ENCODE data around the gene NIT1.

The NIT1 gene

DNA sequence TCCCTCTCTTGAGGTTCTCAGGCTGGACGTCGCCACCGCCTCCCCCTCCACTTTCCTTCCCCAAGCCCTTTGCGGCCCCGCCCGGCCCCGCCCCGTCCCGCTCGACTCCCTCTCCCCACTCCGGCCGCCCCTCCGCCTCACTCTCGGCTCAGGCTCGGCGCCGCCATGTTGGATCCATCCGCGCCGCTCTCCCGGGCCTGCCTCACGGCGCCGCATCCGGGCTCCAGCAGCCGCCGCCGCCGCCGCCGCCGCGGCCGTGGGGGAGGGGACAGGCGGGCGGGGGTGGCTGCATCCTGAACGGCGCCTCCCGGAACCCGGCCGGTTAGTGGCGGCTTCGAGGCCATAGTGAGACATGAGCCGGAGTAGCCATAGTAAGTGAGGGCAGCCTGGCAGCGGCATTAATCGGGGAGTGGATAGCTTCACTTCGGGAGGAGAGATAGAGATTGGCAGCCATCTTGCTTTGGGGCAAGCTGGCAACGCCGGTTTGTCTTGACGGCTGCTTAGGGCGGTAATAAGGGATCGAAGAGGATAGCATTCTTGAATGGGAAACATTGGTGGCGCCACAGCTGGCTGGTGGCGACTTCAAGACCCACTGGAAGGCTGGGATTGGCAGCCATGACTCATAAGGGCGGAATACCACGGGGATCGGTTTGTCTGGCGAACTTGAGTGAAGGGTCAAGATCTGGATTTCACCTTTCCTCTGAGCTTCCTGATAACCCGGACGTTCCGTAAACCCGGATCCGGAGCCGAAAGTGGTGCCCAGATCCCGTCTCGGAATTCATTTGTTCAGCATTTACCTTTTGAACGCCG, 14.7 kb downstream of the NIT1 start, which contains the start of gene DEDD:
DEDD (minus strand) TSS at position 258 of the 810 bp plus-strand sequence. CDS start 8,205 bp downstream, outside the sequence.
- peak; percentile 94 for DNase-seq (ENCODE audit: low spot score)
- in situ Hi-C loops (cut with MboI; ENCODE audit: low sequenced_read_pairs, unreplicated experiment) = no loop called here
- TF ChIP-seq, protein P1, sequence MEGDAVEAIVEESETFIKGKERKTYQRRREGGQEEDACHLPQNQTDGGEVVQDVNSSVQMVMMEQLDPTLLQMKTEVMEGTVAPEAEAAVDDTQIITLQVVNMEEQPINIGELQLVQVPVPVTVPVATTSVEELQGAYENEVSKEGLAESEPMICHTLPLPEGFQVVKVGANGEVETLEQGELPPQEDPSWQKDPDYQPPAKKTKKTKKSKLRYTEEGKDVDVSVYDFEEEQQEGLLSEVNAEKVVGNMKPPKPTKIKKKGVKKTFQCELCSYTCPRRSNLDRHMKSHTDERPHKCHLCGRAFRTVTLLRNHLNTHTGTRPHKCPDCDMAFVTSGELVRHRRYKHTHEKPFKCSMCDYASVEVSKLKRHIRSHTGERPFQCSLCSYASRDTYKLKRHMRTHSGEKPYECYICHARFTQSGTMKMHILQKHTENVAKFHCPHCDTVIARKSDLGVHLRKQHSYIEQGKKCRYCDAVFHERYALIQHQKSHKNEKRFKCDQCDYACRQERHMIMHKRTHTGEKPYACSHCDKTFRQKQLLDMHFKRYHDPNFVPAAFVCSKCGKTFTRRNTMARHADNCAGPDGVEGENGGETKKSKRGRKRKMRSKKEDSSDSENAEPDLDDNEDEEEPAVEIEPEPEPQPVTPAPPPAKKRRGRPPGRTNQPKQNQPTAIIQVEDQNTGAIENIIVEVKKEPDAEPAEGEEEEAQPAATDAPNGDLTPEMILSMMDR (IDR thresholded peaks at IDR 0.05; ENCODE audit: borderline replicate concordance, control extremely low read depth, extremely low read depth, insufficient read depth, missing control alignments) = no peak

DNA sequence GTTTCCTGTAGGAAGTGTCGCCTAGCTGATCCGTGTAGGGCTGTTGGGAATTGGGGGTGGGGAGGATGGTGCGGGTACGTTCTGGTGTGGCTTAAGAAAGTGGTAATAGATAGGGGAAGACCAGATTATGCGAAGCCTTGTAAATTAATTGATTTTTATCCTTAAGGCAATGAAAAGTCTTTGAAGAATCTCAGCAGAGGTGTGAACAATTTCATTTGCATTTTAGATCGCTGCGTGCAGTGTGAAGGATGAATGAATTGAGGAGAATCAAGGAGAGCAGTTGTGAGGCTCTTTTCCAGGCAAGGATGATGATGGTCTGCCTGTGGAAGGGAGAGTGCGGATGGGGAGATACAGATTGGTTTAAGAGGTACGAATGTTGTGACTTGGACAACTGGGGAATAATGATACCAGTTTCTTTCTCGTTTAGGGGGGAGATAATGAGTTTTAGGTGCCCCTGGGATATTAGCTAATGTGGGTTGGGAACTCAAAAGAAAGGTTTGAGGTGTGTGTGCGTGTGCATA, 15.4 kb downstream of the NIT1 start:
- in situ Hi-C loops (cut with MboI; ENCODE audit: low sequenced_read_pairs, unreplicated experiment) = no loop called here
- TF ChIP-seq, protein P1 (IDR thresholded peaks at IDR 0.05; ENCODE audit: borderline replicate concordance, control extremely low read depth, extremely low read depth, insufficient read depth, missing control alignments) = no peak
- no peak for DNase-seq (ENCODE audit: low spot score)

DNA sequence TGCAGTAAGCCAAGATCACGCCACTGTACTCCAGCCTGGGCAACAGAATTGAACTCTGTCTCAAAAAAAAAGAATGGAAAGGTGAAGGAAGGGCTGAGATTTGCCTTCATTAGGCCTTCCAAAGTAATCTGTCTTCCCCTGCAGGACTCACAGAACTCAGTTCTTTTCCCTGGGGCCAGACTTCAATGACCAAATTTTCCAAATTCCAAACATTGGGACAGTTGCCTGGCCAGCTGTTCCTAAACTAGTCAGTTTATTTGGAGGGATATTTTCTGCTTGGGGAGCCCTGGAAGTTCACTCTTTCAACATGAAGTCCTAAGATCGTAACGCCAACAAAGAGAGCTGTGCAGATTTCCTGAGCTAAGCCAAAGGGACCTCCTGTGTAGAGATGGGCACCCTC, 20.0 kb downstream of the NIT1 start:
- no peak for DNase-seq (ENCODE audit: low spot score)
- TF ChIP-seq, protein P1 (IDR thresholded peaks at IDR 0.05; ENCODE audit: borderline replicate concordance, control extremely low read depth, extremely low read depth, insufficient read depth, missing control alignments) = no peak
- in situ Hi-C loops (cut with MboI; ENCODE audit: low sequenced_read_pairs, unreplicated experiment) = no loop called here

DNA sequence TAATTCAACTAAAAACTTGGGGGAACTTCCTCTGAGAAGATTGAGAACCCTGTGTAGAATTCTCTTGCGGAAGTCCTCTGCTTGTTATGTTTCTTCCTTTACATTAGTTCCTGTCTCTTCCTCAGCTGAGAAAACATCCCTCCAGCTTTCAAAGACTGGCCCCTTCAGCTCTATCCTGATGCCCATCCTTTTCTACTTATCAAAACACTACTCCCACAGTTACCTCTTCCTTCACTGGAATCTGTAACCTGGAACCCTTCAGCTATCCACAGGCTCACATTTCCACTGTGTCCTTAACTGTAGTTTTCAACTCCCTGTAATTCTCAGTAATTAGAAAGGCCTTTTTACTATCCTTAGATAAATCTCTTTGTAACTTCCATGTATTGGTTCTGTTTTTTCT, 20.5 kb downstream of the NIT1 start:
- DNase-seq (ENCODE audit: low spot score) = no peak
- in situ Hi-C loops (cut with MboI; ENCODE audit: low sequenced_read_pairs, unreplicated experiment) = no loop called here
- TF ChIP-seq, protein P1 (IDR thresholded peaks at IDR 0.05; ENCODE audit: borderline replicate concordance, control extremely low read depth, extremely low read depth, insufficient read depth, missing control alignments) = no peak

DNA sequence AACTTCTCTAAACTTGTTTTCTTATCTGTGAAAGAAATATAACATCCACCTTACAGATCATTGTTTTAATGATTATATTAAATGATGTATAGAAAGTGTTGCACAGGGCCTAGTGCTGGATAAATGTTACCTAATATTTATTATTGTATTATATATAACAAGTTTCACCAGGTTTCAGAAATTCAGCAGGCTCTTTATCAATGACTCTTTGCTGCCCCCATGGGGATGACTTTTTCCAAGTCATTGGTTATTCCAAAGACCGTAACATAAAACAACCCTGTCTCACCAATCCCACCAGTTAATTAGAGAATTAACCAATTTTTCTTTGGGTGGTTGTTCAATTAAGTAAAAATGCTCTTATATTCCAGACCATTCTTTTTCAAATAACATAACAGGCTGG, 21.9 kb downstream of the NIT1 start:
- in situ Hi-C loops (cut with MboI; ENCODE audit: low sequenced_read_pairs, unreplicated experiment) = no loop called here
- peak; percentile 59 for DNase-seq (ENCODE audit: low spot score)
- TF ChIP-seq, protein P1 (IDR thresholded peaks at IDR 0.05; ENCODE audit: borderline replicate concordance, control extremely low read depth, extremely low read depth, insufficient read depth, missing control alignments) = peak; percentile 31

DNA sequence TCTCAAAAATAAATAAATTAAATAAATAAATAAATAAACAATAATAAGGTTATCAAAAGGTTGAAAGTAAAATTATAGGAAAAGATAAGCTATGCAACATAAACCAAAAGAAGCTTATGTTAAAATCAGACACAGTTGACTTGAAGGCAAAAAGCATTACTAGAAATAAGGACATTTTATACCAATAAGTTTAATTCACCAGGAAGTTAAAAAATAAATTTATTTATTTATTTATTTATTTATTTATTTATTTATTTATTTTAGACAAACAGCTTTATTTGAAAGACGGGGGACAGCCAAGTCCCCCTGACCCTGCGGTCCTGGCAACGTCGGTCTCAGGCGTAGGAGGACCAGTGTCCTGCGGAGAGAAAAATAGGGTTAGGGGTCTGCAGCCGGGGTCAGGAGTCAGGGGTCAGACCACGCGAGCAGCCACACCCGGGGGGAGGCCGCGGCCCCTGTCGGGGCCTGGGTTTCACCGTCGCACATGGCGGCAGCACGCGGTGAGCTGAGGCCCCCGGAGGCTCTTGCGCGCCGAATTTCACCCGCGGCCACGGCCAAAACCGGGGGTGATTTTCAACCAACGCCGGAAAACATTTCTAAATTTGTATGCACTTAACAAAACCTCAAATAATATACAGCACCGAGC, 23.0 kb downstream of the NIT1 start:
- TF ChIP-seq, protein P1 (IDR thresholded peaks at IDR 0.05; ENCODE audit: borderline replicate concordance, control extremely low read depth, extremely low read depth, insufficient read depth, missing control alignments) = no peak
- in situ Hi-C loops (cut with MboI; ENCODE audit: low sequenced_read_pairs, unreplicated experiment) = no loop called here
- DNase-seq (ENCODE audit: low spot score) = no peak

Data from GM13976 (cell line).